ENCODE results near the gene ANO10.
"Not testable (repeated sequence)": the region's sequence is repeated elsewhere in the genome, so short reads cannot be mapped to it uniquely, and the experiment has no call there.

The ANO10 gene

DNA sequence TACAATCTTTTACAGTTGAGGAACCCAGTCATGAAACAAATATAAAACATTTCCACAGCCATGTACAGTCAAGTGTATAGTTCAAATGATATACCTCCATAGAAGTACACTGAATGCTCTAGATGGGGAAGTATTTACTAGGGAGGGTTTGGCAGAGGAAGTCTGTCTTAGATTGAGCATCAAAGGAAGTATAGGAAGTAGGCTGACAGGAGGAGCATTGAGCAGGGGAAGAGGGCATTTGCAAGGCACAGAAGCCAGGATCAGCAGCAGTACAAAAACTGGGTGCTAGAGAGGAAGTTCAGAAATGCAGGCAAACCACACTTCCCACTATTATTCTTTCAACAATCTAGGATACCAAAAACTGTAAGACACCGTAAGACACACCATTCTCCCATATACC is 122.6 kb downstream of the ANO10 start:
- Histone ChIP-seq H3K9me3 (ENCODE audit: control insufficient read depth, insufficient read depth, low read length) (no peaks in the 10 kb centered on the region), H3K9ac (ENCODE audit: low read depth, low read length) (no peak overlapping the region), H3K4me1 (ENCODE audit: insufficient read depth, low read length) (peaks cover 5% of the 10 kb centered on the region), H3K36me3 (ENCODE audit: insufficient read depth, low read length) (no peaks in the 10 kb centered on the region)

DNA sequence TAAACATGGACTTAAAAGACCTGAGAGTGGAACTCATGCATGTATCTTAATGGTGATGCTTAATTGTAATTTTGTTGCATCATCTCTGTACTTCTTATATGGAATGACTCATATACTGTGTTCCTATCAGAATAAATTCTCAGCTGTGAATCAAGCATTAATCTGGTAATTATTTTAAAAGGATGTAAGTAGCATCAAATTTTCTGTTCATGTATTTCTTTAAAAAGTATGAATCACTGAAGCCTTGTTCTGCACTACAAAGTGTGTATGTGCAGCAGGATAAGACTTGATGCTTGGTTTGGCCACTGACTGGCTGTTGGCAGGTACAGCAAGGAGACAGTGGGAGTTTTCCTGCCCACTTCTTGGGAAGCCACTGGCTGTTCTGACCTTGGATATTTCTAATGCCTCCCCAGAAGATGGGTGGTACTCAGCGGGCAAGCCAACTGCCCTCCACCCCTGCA is 123.9 kb downstream of the ANO10 start:
- H3K9me3 ChIP-seq (ENCODE audit: control insufficient read depth, insufficient read depth, low read length): no peaks in the 10 kb centered on the region
- H3K9ac ChIP-seq (ENCODE audit: low read depth, low read length): no peak overlapping the region
- H3K4me1 ChIP-seq (ENCODE audit: insufficient read depth, low read length): peaks cover 5% of the 10 kb centered on the region
- H3K36me3 ChIP-seq (ENCODE audit: insufficient read depth, low read length): no peaks in the 10 kb centered on the region

GRCh38 chr3:43497422-43497821 is 124.4 kb downstream of the ANO10 start:
- no peaks in the 10 kb centered on the region for H3K9me3 ChIP-seq (ENCODE audit: control insufficient read depth, insufficient read depth, low read length)
- H3K4me1 ChIP-seq (ENCODE audit: insufficient read depth, low read length): peaks cover 5% of the 10 kb centered on the region
- no peaks in the 10 kb centered on the region for H3K36me3 ChIP-seq (ENCODE audit: insufficient read depth, low read length)
- no peak overlapping the region for H3K9ac ChIP-seq (ENCODE audit: low read depth, low read length)

GRCh38 chr3:43496740-43497375 is 125.0 kb downstream of the ANO10 start:
- Histone ChIP-seq H3K9ac (ENCODE audit: low read depth, low read length) (no peak overlapping the region), H3K36me3 (ENCODE audit: insufficient read depth, low read length) (no peaks in the 10 kb centered on the region), H3K9me3 (ENCODE audit: control insufficient read depth, insufficient read depth, low read length) (no peaks in the 10 kb centered on the region), H3K4me1 (ENCODE audit: insufficient read depth, low read length) (peaks cover 5% of the 10 kb centered on the region)

- not testable (repeated sequence) for H3K4me1 ChIP-seq (ENCODE audit: insufficient read depth, low read length); H3K9me3 ChIP-seq (ENCODE audit: control insufficient read depth, insufficient read depth, low read length); H3K36me3 ChIP-seq (ENCODE audit: insufficient read depth, low read length); H3K9ac ChIP-seq (ENCODE audit: low read depth, low read length)
These were observed 128.9 kb downstream of the ANO10 start for GRCh38 chr3:43492932-43493331.

GRCh38 chr3:43491807-43492206 is 130.0 kb downstream of the ANO10 start:
- H3K4me1 ChIP-seq (ENCODE audit: insufficient read depth, low read length); H3K9me3 ChIP-seq (ENCODE audit: control insufficient read depth, insufficient read depth, low read length); H3K9ac ChIP-seq (ENCODE audit: low read depth, low read length); H3K36me3 ChIP-seq (ENCODE audit: insufficient read depth, low read length): not testable (repeated sequence)

DNA sequence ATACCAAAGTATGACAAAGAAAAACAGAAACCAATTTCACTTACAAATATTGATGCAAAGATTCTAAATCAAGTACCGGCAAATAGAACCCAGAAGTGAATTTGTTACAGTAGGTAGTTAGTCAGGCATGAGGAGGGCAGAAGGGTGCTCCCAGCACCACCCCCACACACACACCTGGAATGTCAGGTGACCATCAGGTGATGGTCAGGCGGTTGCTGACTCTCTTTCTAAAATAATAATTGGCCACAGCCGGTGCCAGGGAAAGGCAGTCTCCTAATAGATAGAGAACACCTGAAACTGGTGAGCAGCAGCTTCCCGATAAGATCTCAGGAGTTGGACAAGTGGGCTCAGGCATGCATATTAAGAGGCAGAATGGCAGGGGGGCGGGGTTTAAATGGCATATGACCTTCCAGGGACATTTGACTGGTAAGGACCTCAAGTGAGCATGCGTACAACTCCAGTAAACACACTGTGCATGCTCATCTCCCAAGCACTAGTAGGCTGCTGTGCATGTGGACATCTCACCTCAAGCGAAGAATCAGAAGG is 131.1 kb downstream of the ANO10 start:
- H3K9me3 ChIP-seq (ENCODE audit: control insufficient read depth, insufficient read depth, low read length): no peaks in the 10 kb centered on the region
- H3K36me3 ChIP-seq (ENCODE audit: insufficient read depth, low read length): no peaks in the 10 kb centered on the region
- H3K9ac ChIP-seq (ENCODE audit: low read depth, low read length): no peak overlapping the region
- no peaks in the 10 kb centered on the region for H3K4me1 ChIP-seq (ENCODE audit: insufficient read depth, low read length)

DNA sequence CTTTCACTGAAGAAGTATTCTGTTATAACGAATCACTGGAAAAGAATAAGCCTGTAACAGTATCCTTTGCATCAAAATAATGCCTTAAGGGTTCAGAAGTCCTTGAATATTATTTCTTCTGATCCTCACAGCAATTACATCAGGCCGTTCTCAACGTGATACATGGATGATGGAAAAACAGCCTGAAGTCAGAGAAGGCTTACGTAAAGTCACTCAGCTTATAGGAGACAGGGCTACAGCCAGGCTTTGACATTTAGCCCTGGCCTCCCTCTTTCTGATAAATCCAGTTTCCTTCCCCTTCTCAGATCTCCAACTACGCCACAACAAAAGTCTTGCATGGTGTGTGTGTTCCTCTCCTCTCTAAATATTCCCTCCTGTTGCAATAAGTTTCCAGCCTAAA is 131.9 kb downstream of the ANO10 start:
- Histone ChIP-seq H3K9ac (ENCODE audit: low read depth, low read length) (no peak overlapping the region), H3K36me3 (ENCODE audit: insufficient read depth, low read length) (no peaks in the 10 kb centered on the region), H3K9me3 (ENCODE audit: control insufficient read depth, insufficient read depth, low read length) (no peaks in the 10 kb centered on the region), H3K4me1 (ENCODE audit: insufficient read depth, low read length) (no peaks in the 10 kb centered on the region)

GRCh38 chr3:43485931-43486330 is 135.9 kb downstream of the ANO10 start:
- peaks cover 3% of the 10 kb centered on the region; the same call in 1 of the 2 replicates for H3K4me1 ChIP-seq (ENCODE audit: insufficient read depth, low read length)

DNA sequence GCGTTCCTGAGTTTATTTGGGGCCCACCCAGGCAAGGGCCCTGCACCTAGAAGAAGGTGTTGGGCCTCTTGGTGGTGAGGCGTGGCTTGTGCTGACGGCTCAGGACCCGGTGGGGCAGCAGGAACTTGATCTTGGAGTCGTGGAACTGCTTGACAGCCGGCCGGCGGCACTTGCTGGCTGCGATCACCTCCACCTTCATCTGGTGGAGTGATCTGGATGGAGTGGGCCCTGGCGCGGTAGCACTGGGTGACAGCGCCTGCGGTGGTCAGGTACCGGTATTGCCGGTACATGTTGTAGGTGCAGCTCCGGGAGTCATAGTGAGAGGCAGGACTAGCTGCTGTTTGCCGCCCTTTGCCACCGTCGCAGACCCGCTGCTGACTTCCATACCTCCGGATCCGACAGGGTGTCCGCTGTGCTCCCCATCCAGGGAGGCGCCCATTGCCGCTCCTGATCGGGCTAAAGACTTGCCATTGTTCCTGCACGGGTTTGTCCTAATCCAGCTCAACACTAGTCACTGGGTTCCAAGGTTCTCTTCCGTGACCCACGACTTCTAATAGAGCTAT is 136.8 kb downstream of the ANO10 start:
- Histone ChIP-seq H3K4me1 (ENCODE audit: insufficient read depth, low read length) (peaks cover 3% of the 10 kb centered on the region; the same call in 1 of the 2 replicates), H3K36me3 (ENCODE audit: insufficient read depth, low read length) (peaks cover 4% of the 10 kb centered on the region), H3K9me3 (ENCODE audit: control insufficient read depth, insufficient read depth, low read length) (no peaks in the 10 kb centered on the region), H3K9ac (ENCODE audit: low read depth, low read length) (no peak overlapping the region)

More at GRCh38 chr3:43485931-43486330, 135.9 kb downstream of the ANO10 start:
- Histone ChIP-seq H3K9me3 (ENCODE audit: control insufficient read depth, insufficient read depth, low read length) (no peaks in the 10 kb centered on the region), H3K36me3 (ENCODE audit: insufficient read depth, low read length) (peaks cover 4% of the 10 kb centered on the region), H3K9ac (ENCODE audit: low read depth, low read length) (no peak overlapping the region)

- H3K9me3 ChIP-seq (ENCODE audit: control insufficient read depth, insufficient read depth, low read length): no peaks in the 10 kb centered on the region
- H3K9ac ChIP-seq (ENCODE audit: low read depth, low read length): no peak overlapping the region
- peaks cover 9% of the 10 kb centered on the region for H3K4me1 ChIP-seq (ENCODE audit: insufficient read depth, low read length)
- peaks cover 4% of the 10 kb centered on the region for H3K36me3 ChIP-seq (ENCODE audit: insufficient read depth, low read length)
These were observed 140.4 kb downstream of the ANO10 start for GRCh38 chr3:43481375-43481774.

DNA sequence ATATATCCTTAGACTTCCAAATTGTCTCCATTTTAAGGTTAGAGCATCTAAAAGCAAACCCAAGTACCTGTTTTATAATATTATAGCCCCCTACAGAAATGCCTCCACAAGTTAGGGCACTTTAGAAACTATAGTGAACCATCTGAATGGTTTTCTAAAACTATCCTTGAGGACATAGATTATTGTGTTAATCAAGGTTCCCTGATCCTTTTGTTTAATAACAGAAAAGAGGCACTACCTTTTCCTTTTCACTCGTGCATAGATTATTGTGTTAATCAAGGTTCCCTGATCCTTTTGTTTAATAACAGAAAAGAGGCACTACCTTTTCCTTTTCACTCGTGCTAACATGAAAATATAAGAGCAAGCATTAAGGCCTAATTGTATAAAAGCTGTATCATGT is 143.0 kb downstream of the ANO10 start:
- not testable (repeated sequence) for H3K36me3 ChIP-seq (ENCODE audit: insufficient read depth, low read length); H3K9me3 ChIP-seq (ENCODE audit: control insufficient read depth, insufficient read depth, low read length); H3K9ac ChIP-seq (ENCODE audit: low read depth, low read length); H3K4me1 ChIP-seq (ENCODE audit: insufficient read depth, low read length)

DNA sequence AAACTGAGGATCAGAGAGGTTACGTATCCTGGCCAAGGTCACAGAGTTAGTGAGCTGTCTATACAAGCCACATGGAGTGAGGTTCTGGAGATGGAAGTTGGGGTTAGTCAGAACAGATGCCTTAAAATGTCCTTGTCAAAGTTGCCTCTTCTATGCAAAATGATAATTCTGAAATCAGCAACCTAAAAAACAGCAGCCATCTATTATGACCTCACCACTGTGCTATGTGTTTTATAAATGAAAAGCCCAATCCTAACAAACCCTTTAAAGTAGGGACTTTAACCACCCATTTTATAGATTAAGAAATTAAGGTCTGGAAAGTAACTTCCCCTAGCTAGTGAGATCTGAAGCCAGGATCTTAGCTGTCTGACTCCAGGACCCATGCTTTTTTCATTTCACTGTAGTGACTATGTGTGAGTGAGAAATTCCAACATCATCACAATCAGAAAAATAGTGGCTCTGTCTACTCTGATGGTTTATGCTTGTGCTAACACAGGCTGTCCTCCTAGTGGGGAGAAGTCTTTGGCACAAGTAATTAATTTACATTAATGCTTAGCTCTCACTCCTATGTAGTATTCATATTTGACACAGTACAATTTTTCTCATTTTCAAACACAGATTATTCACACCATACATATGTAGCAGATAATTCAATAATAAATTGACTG is 143.6 kb downstream of the ANO10 start:
- H3K9ac ChIP-seq (ENCODE audit: low read depth, low read length): no peak overlapping the region

GRCh38 chr3:43477600-43477999 is 144.2 kb downstream of the ANO10 start:
- H3K36me3 ChIP-seq (ENCODE audit: insufficient read depth, low read length): peaks cover 2% of the 10 kb centered on the region; the same call in 1 of the 2 replicates
- H3K9me3 ChIP-seq (ENCODE audit: control insufficient read depth, insufficient read depth, low read length): no peaks in the 10 kb centered on the region
- H3K4me1 ChIP-seq (ENCODE audit: insufficient read depth, low read length): peaks cover 9% of the 10 kb centered on the region
- no peak overlapping the region for H3K9ac ChIP-seq (ENCODE audit: low read depth, low read length)

More for the DNA sequence above, 143.6 kb downstream of the ANO10 start:
- Histone ChIP-seq H3K9me3 (ENCODE audit: control insufficient read depth, insufficient read depth, low read length) (no peaks in the 10 kb centered on the region), H3K4me1 (ENCODE audit: insufficient read depth, low read length) (peaks cover 9% of the 10 kb centered on the region), H3K36me3 (ENCODE audit: insufficient read depth, low read length) (peaks cover 4% of the 10 kb centered on the region)

GRCh38 chr3:43473737-43474136 is 148.1 kb downstream of the ANO10 start:
- Histone ChIP-seq H3K9ac (ENCODE audit: low read depth, low read length) (no peak overlapping the region), H3K4me1 (ENCODE audit: insufficient read depth, low read length) (peaks cover 6% of the 10 kb centered on the region; the same call in 1 of the 2 replicates), H3K36me3 (ENCODE audit: insufficient read depth, low read length) (no peaks in the 10 kb centered on the region), H3K9me3 (ENCODE audit: control insufficient read depth, insufficient read depth, low read length) (no peaks in the 10 kb centered on the region)

Data from ES-I3 (cell line).